Uterus (tissue), 4 donors: ENCODE data around the gene MRPL28. TPM values are rescaled to one million over a fixed set of nuclear protein-coding genes. Genes with fewer than 3 reads are reported as not detected.

Experiments
- DNase-seq, 2 donors: peaks; one replicate each; pipeline ENCODE4 v3.0.0-alpha.2; 2019 to 2020
- H3K27ac ChIP-seq, 2 donors: fragments of 200-600 bp; sonication (generic); 1 replicate in 1 of 2; 2 replicates in 1 of 2; pipeline ENCODE4 v1.5.1; 2016 to 2018
- H3K27me3 ChIP-seq, 2 donors: fragments of 200-600 bp; sonication (generic); one replicate each; pipeline ENCODE4 v1.5.1; 2018 to 2019; ENCODE audit warnings: control low read depth in 1 of 2
- H3K36me3 ChIP-seq, 2 donors: fragments of 200-600 bp; sonication (generic); one replicate each; pipeline ENCODE4 v1.5.1; 2019; ENCODE audit warnings: control low read depth in 1 of 2
- H3K4me1 ChIP-seq, 2 donors: fragments of 200-600 bp; sonication (generic); one replicate each; pipeline ENCODE4 v1.5.1; 2018 to 2019; ENCODE audit warnings: control low read depth in 1 of 2
- H3K4me3 ChIP-seq, 2 donors: fragments of 200-600 bp; sonication (generic); 1 replicate in 1 of 2; 2 replicates in 1 of 2; pipeline ENCODE4 v1.5.1; 2018 to 2019; ENCODE audit warnings: mild to moderate bottlenecking in 1 of 2
- H3K9me3 ChIP-seq, 2 donors: fragments of 200-600 bp; sonication (generic); one replicate each; pipeline ENCODE4 v1.5.1; 2019; ENCODE audit warnings: control low read depth in 1 of 2
- CTCF ChIP-seq, 4 experiments: fragments of 200-600 bp in 2 of 4; fragments of 450-650 bp in 2 of 4; sonication (generic) in 2 of 4; IDR thresholded peaks; one replicate each; pipeline ENCODE4 v1.5.1; 2016 to 2019; ENCODE audit warnings: antibody characterized with exemption in 4 of 4, mild to moderate bottlenecking in 2 of 4, moderate library complexity in 1 of 4
- POLR2A ChIP-seq, 2 donors: fragments of 450-650 bp; IDR thresholded peaks; one replicate each; pipeline ENCODE4 v1.6.1; 2016; ENCODE audit warnings: antibody characterized with exemption in 2 of 2, mild to moderate bottlenecking in 1 of 2, moderate library complexity in 1 of 2
- intact Hi-C: fragments of 100-400 bp; cut with DNase I; formaldehyde crosslinking; loops from one replicate; pipeline ENCODE4 v1.15.1; 2023; ENCODE audit warnings: low total_unique reads
- total RNA-seq, 4 donors: library from RNA; depleted of rRNA in 3 of 4; stranded (reverse); fragments of >200 nt in 3 of 4; gene quantifications; one replicate each; pipeline versions ENCODE4 v1.1.0 to v1.2.4, GENCODE V29; 2014 to 2023
- donor health status: DM: yes; HTN: yes; CAD: no.

The MRPL28 gene
- total RNA-seq, 4 donors from 2014 or later: 32.4 to 97.3 (median 50.1) TPM

GRCh38 chr16:377419-377951 lies 7.1 kb upstream of the MRPL28 start:
- TF ChIP-seq POLR2A (IDR thresholded peaks at IDR 0.05): no peak
- no peak for TF ChIP-seq CTCF (IDR thresholded peaks at IDR 0.05)
- intact Hi-C loops: no loop called here
- no peaks in the 10 kb centered on the region for H3K27me3 ChIP-seq
- DNase-seq: no peak
- H3K27ac ChIP-seq: no peak overlapping the region
- H3K4me3 ChIP-seq: no peak overlapping the region
- H3K36me3 ChIP-seq: no peaks in the 10 kb centered on the region
- H3K4me1 ChIP-seq: no peaks in the 10 kb centered on the region
- H3K9me3 ChIP-seq: no peaks in the 10 kb centered on the region

- Histone ChIP-seq H3K27me3 (no peaks in the 10 kb centered on the region), H3K4me3 (no peak overlapping the region), H3K27ac (no peak overlapping the region), H3K4me1 (no peaks in the 10 kb centered on the region), H3K36me3 (no peaks in the 10 kb centered on the region), H3K9me3 (no peaks in the 10 kb centered on the region)
- no peak for DNase-seq
- intact Hi-C loops: no loop called here
- TF ChIP-seq POLR2A (IDR thresholded peaks at IDR 0.05) (no peak), CTCF (IDR thresholded peaks at IDR 0.05) (no peak)
These were observed 6.6 kb upstream of the MRPL28 start for GRCh38 chr16:376817-377418.

GRCh38 chr16:375927-376816 lies 5.8 kb upstream of the MRPL28 start:
- DNase-seq: no peak
- H3K4me1 ChIP-seq: no peaks in the 10 kb centered on the region
- H3K27me3 ChIP-seq: no peaks in the 10 kb centered on the region
- TF ChIP-seq CTCF (IDR thresholded peaks at IDR 0.05) (no peak), POLR2A (IDR thresholded peaks at IDR 0.05) (no peak)
- intact Hi-C loops: no loop called here
- no peaks in the 10 kb centered on the region for H3K36me3 ChIP-seq
- no peaks in the 10 kb centered on the region for H3K9me3 ChIP-seq
- no peak overlapping the region for H3K4me3 ChIP-seq
- H3K27ac ChIP-seq: no peak overlapping the region

- Histone ChIP-seq H3K9me3 (no peaks in the 10 kb centered on the region), H3K27me3 (no peaks in the 10 kb centered on the region), H3K27ac (no peak overlapping the region), H3K4me1 (peaks cover 0 to 5% of the 10 kb centered on the region in 2 donors), H3K4me3 (no peak overlapping the region), H3K36me3 (no peaks in the 10 kb centered on the region)
- intact Hi-C loops: no loop called here
- no peak for DNase-seq
- TF ChIP-seq CTCF (IDR thresholded peaks at IDR 0.05): no peak
- no peak for TF ChIP-seq POLR2A (IDR thresholded peaks at IDR 0.05)
These were observed 4.9 kb upstream of the MRPL28 start for GRCh38 chr16:375212-375611.

- Histone ChIP-seq H3K36me3 (no peaks in the 10 kb centered on the region), H3K27ac (no peak overlapping the region), H3K9me3 (no peaks in the 10 kb centered on the region), H3K27me3 (no peaks in the 10 kb centered on the region), H3K4me1 (peaks cover 4 to 11% of the 10 kb centered on the region in 2 donors), H3K4me3 (no peak overlapping the region)
- no peak for DNase-seq
- no peak for TF ChIP-seq CTCF (IDR thresholded peaks at IDR 0.05)
- no peak for TF ChIP-seq POLR2A (IDR thresholded peaks at IDR 0.05)
- intact Hi-C loops: no loop called here
These were observed 4.2 kb upstream of the MRPL28 start for GRCh38 chr16:374616-374926.
